ENCODE measurements around the gene TMEM89.

DNA sequence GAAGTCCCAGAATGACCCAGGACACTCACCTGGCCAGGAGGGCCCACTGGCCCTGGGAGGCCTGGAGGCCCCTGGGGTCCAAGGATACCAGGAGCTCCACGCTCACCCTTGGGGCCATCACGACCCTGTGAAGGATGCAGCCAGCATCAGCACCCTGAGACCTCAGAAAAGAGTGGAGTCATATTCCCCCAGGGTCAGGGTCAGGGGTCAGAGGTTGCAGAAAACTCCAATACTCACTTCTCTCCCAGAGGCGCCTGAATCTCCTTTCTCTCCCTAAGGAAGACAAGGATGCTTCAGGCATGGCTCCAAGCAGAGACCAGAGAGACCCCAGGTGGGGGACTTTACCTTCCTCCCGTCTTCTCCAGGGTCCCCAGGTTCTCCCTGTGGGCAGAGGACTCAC is 44.9 kb downstream of the TMEM89 start:
- TF ChIP-seq, protein P1, sequence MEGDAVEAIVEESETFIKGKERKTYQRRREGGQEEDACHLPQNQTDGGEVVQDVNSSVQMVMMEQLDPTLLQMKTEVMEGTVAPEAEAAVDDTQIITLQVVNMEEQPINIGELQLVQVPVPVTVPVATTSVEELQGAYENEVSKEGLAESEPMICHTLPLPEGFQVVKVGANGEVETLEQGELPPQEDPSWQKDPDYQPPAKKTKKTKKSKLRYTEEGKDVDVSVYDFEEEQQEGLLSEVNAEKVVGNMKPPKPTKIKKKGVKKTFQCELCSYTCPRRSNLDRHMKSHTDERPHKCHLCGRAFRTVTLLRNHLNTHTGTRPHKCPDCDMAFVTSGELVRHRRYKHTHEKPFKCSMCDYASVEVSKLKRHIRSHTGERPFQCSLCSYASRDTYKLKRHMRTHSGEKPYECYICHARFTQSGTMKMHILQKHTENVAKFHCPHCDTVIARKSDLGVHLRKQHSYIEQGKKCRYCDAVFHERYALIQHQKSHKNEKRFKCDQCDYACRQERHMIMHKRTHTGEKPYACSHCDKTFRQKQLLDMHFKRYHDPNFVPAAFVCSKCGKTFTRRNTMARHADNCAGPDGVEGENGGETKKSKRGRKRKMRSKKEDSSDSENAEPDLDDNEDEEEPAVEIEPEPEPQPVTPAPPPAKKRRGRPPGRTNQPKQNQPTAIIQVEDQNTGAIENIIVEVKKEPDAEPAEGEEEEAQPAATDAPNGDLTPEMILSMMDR (IDR thresholded peaks at IDR 0.05), result no peak
- TF ChIP-seq POLR2AphosphoS5 (IDR thresholded peaks at IDR 0.05), result no peak
- no peak for TF ChIP-seq POLR2A (IDR thresholded peaks at IDR 0.05; ENCODE audit: low read depth)

All from esophagus muscularis mucosa (tissue), 3 donors.